AG04450 (cell line): ENCODE measurements around the gene ANKRD17. TPM values are rescaled to one million over a fixed set of nuclear protein-coding genes. Genes with fewer than 3 reads are reported as not detected.

Source experiments
- CTCF ChIA-PET: fragments of 300-600, 350-600 bp; formaldehyde crosslinking; extraction: SDS; loops from one replicate; lab custom pipeline; 2022; ENCODE audit warnings: antibody characterized with exemption, inconsistent platforms; lab: Charles Lee
- POLR2A ChIA-PET: fragments of 350-600 bp; formaldehyde crosslinking; extraction: SDS; loops from one replicate; lab custom pipeline; 2021; ENCODE audit warnings: antibody characterized with exemption, inconsistent platforms; lab: Yijun Ruan, JAX
- DNase-seq: peaks from one replicate; pipeline ENCODE4 v3.0.0-alpha.2; 2011; ENCODE audit warnings: low read depth, low spot score
- H3K27ac ChIP-seq: one replicate; pipeline ENCODE4 v1.5.1; 2012; ENCODE audit warnings: low read depth, low read length, control low read depth
- H3K27me3 ChIP-seq: one replicate; pipeline ENCODE4 v1.6.0; 2012; ENCODE audit warnings: low read length; ENCODE audit not compliant: control insufficient read depth, insufficient read depth
- H3K4me3 ChIP-seq: 2 replicates; pipeline ENCODE4 v1.5.1; 2011; ENCODE audit warnings: mild to moderate bottlenecking, low read depth, low read length, control low read depth
- H3K9me3 ChIP-seq: 2 replicates; pipeline ENCODE4 v1.5.1; 2012; ENCODE audit warnings: low read length; ENCODE audit not compliant: control insufficient read depth, insufficient read depth
- polyA plus RNA-seq: library from polyadenylated mRNA; depleted of rRNA; stranded (reverse); fragments of >200 nt; gene quantifications from 2 replicates; pipeline ENCODE4 v1.2.3, GENCODE V29; 2011
- TF ChIP-seq, protein P1 (sequence below): IDR thresholded peaks from 2 replicates; pipeline ENCODE4 v1.5.1; 2011; ENCODE audit warnings: low read depth, low read length, control low read depth, inconsistent platforms

The ANKRD17 gene
- polyA plus RNA-seq, 1 experiment = 71.1 TPM

GRCh38 chr4:73178389-73178788 lies 80.2 kb downstream of the ANKRD17 start:
- no peak for DNase-seq
- Histone ChIP-seq H3K4me3 (no peak overlapping the region), H3K27ac (no peak overlapping the region), H3K27me3 (no peaks in the 10 kb centered on the region), H3K9me3 (peaks cover 4% of the 10 kb centered on the region; the same call in 1 of the 2 replicates)
- ChIA-PET POLR2A (no interaction called here), CTCF (no interaction called here)
- TF ChIP-seq, protein P1, sequence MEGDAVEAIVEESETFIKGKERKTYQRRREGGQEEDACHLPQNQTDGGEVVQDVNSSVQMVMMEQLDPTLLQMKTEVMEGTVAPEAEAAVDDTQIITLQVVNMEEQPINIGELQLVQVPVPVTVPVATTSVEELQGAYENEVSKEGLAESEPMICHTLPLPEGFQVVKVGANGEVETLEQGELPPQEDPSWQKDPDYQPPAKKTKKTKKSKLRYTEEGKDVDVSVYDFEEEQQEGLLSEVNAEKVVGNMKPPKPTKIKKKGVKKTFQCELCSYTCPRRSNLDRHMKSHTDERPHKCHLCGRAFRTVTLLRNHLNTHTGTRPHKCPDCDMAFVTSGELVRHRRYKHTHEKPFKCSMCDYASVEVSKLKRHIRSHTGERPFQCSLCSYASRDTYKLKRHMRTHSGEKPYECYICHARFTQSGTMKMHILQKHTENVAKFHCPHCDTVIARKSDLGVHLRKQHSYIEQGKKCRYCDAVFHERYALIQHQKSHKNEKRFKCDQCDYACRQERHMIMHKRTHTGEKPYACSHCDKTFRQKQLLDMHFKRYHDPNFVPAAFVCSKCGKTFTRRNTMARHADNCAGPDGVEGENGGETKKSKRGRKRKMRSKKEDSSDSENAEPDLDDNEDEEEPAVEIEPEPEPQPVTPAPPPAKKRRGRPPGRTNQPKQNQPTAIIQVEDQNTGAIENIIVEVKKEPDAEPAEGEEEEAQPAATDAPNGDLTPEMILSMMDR = no peak

- ChIA-PET CTCF (no interaction called here), POLR2A (no interaction called here)
- H3K9me3 ChIP-seq = peaks cover 6% of the 10 kb centered on the region; the same call in 1 of the 2 replicates
- no peak overlapping the region for H3K4me3 ChIP-seq
- DNase-seq = no peak
- no peaks in the 10 kb centered on the region for H3K27me3 ChIP-seq
- TF ChIP-seq, protein P1 = no peak
- no peak overlapping the region for H3K27ac ChIP-seq
These were observed 86.4 kb downstream of the ANKRD17 start for GRCh38 chr4:73172161-73172560.

GRCh38 chr4:73170518-73171198 lies 87.9 kb downstream of the ANKRD17 start:
- Histone ChIP-seq H3K9me3 (peaks cover 6% of the 10 kb centered on the region; the same call in 1 of the 2 replicates), H3K27ac (no peak overlapping the region), H3K27me3 (no peaks in the 10 kb centered on the region), H3K4me3 (no peak overlapping the region)
- POLR2A ChIA-PET = no interaction called here
- no peak for DNase-seq
- TF ChIP-seq, protein P1 = no peak
- CTCF ChIA-PET = no interaction called here

DNA sequence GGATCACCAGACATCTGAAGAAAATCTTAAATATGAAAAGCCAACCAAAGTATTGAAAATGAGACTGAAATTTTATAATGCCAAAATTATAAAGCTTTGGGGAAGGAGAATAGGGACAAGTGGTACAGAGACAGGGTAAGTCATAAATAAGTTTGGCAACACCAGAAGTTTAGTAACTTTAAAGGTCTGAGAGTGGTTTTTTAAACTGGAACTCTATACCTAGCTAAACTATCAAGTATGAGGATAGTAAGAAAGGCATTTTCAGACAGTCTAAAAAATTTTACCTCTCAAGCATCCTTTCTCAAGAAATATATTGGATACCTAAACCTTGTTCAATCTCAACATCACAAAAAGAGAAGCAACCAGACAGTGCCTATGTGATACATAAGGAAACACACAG lies 92.4 kb downstream of the ANKRD17 start:
- H3K4me3 ChIP-seq = no peak overlapping the region
- no peak for DNase-seq
- H3K27ac ChIP-seq = no peak overlapping the region
- peaks cover 3% of the 10 kb centered on the region; the same call in 1 of the 2 replicates for H3K9me3 ChIP-seq
- CTCF ChIA-PET = interaction anchor here (0.6 kb wide), 1 partner anchor 863 kb away, joined by 3 read pairs; no protein-coding TSS in a partner anchor
- TF ChIP-seq, protein P1 = no peak
- POLR2A ChIA-PET = no interaction called here
- no peaks in the 10 kb centered on the region for H3K27me3 ChIP-seq

GRCh38 chr4:73161527-73162185 lies 96.9 kb downstream of the ANKRD17 start:
- no peak for DNase-seq
- Histone ChIP-seq H3K27ac (no peak overlapping the region), H3K4me3 (no peak overlapping the region), H3K27me3 (no peaks in the 10 kb centered on the region), H3K9me3 (no peaks in the 10 kb centered on the region)
- POLR2A ChIA-PET = no interaction called here
- TF ChIP-seq, protein P1 = no peak
- CTCF ChIA-PET = interaction anchor here (0.6 kb wide), 1 partner anchor 41 kb away, joined by 5 read pairs; no protein-coding TSS in a partner anchor
